T-cell (primary cell): Measurements from ENCODE around the gene ABCC1. TPM values are rescaled to one million over a fixed set of nuclear protein-coding genes. Genes with fewer than 3 reads are reported as not detected.

Source experiments
- ATAC-seq, 4 experiments: fragments of 200-7000 bp in 3 of 4; fragments of 150-1000 bp in 1 of 4; cut with Tn5 transposase; replicated peaks in 1 of 4; 1 replicate in 3 of 4; 2 replicates in 1 of 4; pipeline ENCODE4 v1.10.0; 2021; ENCODE audit warnings: moderate library complexity in 3 of 4, mild to moderate bottlenecking in 2 of 4, moderate number of reproducible peaks in 1 of 4
- CTCF ChIA-PET, 2 donors: fragments of 300-600 bp; sonication (Branson Sonifier 250); formaldehyde crosslinking; loops; one replicate each; lab custom pipeline; 2022; ENCODE audit warnings: antibody characterized with exemption in 2 of 2; lab: Charles Lee
- POLR2A ChIA-PET, 2 donors: fragments of 300-600 bp; sonication (Branson Sonifier 250); formaldehyde crosslinking; loops; one replicate each; lab custom pipeline; 2022; ENCODE audit warnings: antibody characterized with exemption in 2 of 2; lab: Charles Lee
- DNase-seq, 35 experiments: peaks; one replicate each; pipeline versions ENCODE4 v3.0.0 to v3.0.0-alpha.2; 2013 to 2023
- H3K27ac ChIP-seq: one replicate; pipeline ENCODE4 v1.5.1; 2013; ENCODE audit warnings: low read length
- H3K27me3 ChIP-seq, 2 experiments: replicated peaks in 1 of 2; 1 replicate in 1 of 2; 2 replicates in 1 of 2; pipeline versions ENCODE4 v1.6.1 to v1.7.0; 2013; ENCODE audit warnings: low read length in 1 of 2, mixed read lengths in 1 of 2; ENCODE audit not compliant: control insufficient read depth in 2 of 2, insufficient read depth in 2 of 2; ENCODE audit errors: extremely low read depth in 1 of 2
- H3K36me3 ChIP-seq, 2 donors: 1 replicate in 1 of 2; 2 replicates in 1 of 2; pipeline versions ENCODE4 v1.6.1 to v1.7.0; 2013; ENCODE audit warnings: low read length in 1 of 2; ENCODE audit not compliant: control insufficient read depth in 2 of 2, insufficient read depth in 1 of 2; ENCODE audit errors: extremely low read depth in 1 of 2
- H3K4me1 ChIP-seq, 2 experiments: 1 replicate in 1 of 2; 2 replicates in 1 of 2; pipeline versions ENCODE4 v1.6.1 to v1.7.0; 2013; ENCODE audit warnings: low read length in 2 of 2, mixed read lengths in 1 of 2; ENCODE audit not compliant: insufficient read depth in 2 of 2, control insufficient read depth in 1 of 2; ENCODE audit errors: extremely low read depth in 1 of 2
- H3K4me3 ChIP-seq, 2 donors: 1 replicate in 1 of 2; 2 replicates in 1 of 2; pipeline versions ENCODE4 v1.5.1 to v1.7.0; 2013; ENCODE audit warnings: mild to moderate bottlenecking in 2 of 2, low read length in 1 of 2, moderate library complexity in 1 of 2; ENCODE audit not compliant: control insufficient read depth in 1 of 2; ENCODE audit errors: extremely low read depth in 1 of 2
- H3K9me3 ChIP-seq: 2 replicates; pipeline ENCODE4 v1.7.0; 2013
- H3K27ac Mint-ChIP-seq, 2 donors: one replicate each; pipeline ENCODE4 v1.8.0; 2020 to 2021; ENCODE audit warnings: mild to moderate bottlenecking in 2 of 2, mixed read lengths in 2 of 2
- H3K27me3 Mint-ChIP-seq, 2 donors: one replicate each; pipeline ENCODE4 v1.8.0; 2021 to 2022; ENCODE audit warnings: mixed read lengths in 2 of 2
- H3K36me3 Mint-ChIP-seq: one replicate; pipeline ENCODE4 v1.8.0; 2021; ENCODE audit warnings: mixed read lengths
- H3K4me1 Mint-ChIP-seq, 3 donors: one replicate each; pipeline ENCODE4 v1.8.0; 2020 to 2022; ENCODE audit warnings: mixed read lengths in 3 of 3, mild to moderate bottlenecking in 1 of 3
- H3K4me3 Mint-ChIP-seq, 3 donors: one replicate each; pipeline ENCODE4 v1.8.0; 2020 to 2022; ENCODE audit warnings: mild to moderate bottlenecking in 3 of 3, mixed read lengths in 3 of 3, moderate library complexity in 3 of 3
- H3K9me3 Mint-ChIP-seq, 3 donors: one replicate each; pipeline ENCODE4 v1.8.0; 2020 to 2022; ENCODE audit warnings: mixed read lengths in 3 of 3
- WGBS: methylation state at CpG from one replicate; pipeline ENCODE4 v1.1.5; 2013; ENCODE audit warnings: missing lambda C conversion rate; ENCODE audit not compliant: insufficient coverage; 5-methylcytosine and 5-hydroxymethylcytosine counted together
- total RNA-seq, 35 experiments: library from RNA in 6 of 35; stranded (reverse) in 6 of 35; fragments of 120-200 nt in 1 of 35; gene quantifications; one replicate each; pipeline versions ENCODE4 v1.2.1 to v1.2.4 and lab custom pipeline; 2013 to 2026

Gene ABCC1
- total RNA-seq, 5 donors from 2014 or later (not counting 1 experiment from before 2014, with no cell fraction given), result 59.4 to 68.1 (median 63.0) TPM

DNA sequence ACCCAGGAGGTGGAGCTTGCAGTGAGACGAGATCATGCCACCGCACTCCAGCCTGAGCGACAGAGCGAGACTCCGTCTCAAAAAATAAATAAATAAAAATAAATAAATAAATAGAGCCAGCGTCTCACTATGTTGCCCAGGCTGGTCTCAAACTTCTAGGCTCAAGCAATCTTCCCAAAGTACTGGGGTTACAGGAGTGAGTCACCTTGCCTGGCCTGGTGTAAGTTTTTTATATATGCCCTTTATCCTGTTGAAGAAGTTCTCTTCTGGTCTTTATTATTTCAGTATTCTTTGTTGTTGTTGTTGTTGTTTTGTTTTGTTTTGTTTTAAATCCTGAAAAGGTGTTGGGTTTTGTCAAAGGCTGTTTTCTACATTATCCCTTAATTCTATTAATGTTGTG is 30.1 kb upstream of the ABCC1 start:
- DNase-seq (no peak), ATAC-seq (no peak)
- H3K27ac Mint-ChIP-seq, result no peak overlapping the region
- H3K27me3 Mint-ChIP-seq, result no peaks in the 10 kb centered on the region
- Histone ChIP-seq H3K4me1 (no peaks in the 10 kb centered on the region), H3K36me3 (no peaks in the 10 kb centered on the region), H3K27me3 (peaks cover 0 to 2% of the 10 kb centered on the region in 2 experiments), H3K4me3 (no peak overlapping the region), H3K27ac (no peak overlapping the region), H3K9me3 (no peaks in the 10 kb centered on the region)
- ChIA-PET CTCF (no interaction called here), POLR2A (no interaction called here)
- no peak overlapping the region for H3K4me3 Mint-ChIP-seq
- H3K9me3 Mint-ChIP-seq, result no peaks in the 10 kb centered on the region
- WGBS, result no CpG with 5 or more reads among the region's 6 CpGs
- no peaks in the 10 kb centered on the region for H3K36me3 Mint-ChIP-seq
- H3K4me1 Mint-ChIP-seq, result no peaks in the 10 kb centered on the region

DNA sequence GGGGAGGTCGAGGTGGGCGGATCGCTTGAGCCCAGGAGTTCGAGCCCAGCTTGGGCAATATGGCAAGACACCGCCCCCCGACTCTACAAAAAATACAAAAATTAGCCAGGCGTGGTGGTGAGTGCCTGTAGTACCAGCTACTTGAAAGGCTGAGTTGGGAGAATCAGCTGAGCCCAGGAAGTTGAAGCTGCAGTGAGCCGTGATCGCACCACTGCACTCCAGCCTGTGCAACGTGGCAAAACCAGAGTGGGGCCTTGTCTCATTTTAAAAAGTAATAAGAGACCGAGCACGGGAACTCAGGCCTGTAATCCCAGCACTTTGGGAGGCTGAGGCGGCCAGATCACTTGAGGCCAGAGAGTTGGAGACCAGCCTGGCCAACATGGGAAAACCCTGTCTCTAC is 24.4 kb upstream of the ABCC1 start:
- no peaks in the 10 kb centered on the region for H3K27me3 ChIP-seq
- no peaks in the 10 kb centered on the region for H3K36me3 ChIP-seq
- Mint-ChIP-seq H3K27ac (no peak overlapping the region), H3K27me3 (no peaks in the 10 kb centered on the region), H3K36me3 (no peaks in the 10 kb centered on the region), H3K4me3 (no peak overlapping the region), H3K4me1 (no peaks in the 10 kb centered on the region), H3K9me3 (no peaks in the 10 kb centered on the region)
- POLR2A ChIA-PET, result no interaction called here
- 96% methylated on average over 6 of the region's 13 CpGs for WGBS
- no peaks in the 10 kb centered on the region for H3K9me3 ChIP-seq
- CTCF ChIA-PET, result no interaction called here
- no peaks in the 10 kb centered on the region for H3K4me1 ChIP-seq
- H3K27ac ChIP-seq, result no peak overlapping the region
- H3K4me3 ChIP-seq, result no peak overlapping the region
- ATAC-seq (no peak), DNase-seq (no peak)

DNA sequence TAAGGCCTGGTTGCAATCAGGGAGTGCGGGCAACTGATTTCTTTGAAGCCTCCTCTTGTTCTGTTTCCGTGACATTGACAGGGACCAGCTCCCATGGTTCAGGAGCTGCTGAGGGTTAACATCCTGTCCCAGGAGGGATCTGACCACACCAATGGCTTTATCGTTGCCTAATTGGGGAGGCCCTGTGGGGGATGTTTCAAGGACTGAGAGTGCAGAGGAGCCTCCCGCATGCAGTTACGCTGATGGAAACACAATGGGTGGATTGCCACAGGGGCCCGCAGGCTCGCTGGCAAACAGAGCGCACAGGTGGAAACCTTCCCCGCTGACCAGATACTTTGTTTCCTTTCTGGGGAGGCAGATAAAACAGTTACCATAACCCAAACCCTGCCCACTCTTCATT is 23.8 kb upstream of the ABCC1 start:
- Histone ChIP-seq H3K4me1 (no peaks in the 10 kb centered on the region), H3K27me3 (no peaks in the 10 kb centered on the region), H3K36me3 (no peaks in the 10 kb centered on the region), H3K9me3 (no peaks in the 10 kb centered on the region), H3K4me3 (no peak overlapping the region), H3K27ac (no peak overlapping the region)
- POLR2A ChIA-PET, result no interaction called here
- 86% methylated on average over 9 of the region's 9 CpGs for WGBS
- H3K4me3 Mint-ChIP-seq, result no peak overlapping the region
- no peaks in the 10 kb centered on the region for H3K4me1 Mint-ChIP-seq
- CTCF ChIA-PET, result no interaction called here
- H3K9me3 Mint-ChIP-seq, result no peaks in the 10 kb centered on the region
- no peak overlapping the region for H3K27ac Mint-ChIP-seq
- no peaks in the 10 kb centered on the region for H3K27me3 Mint-ChIP-seq
- no peaks in the 10 kb centered on the region for H3K36me3 Mint-ChIP-seq
- no peak for ATAC-seq
- no peak for DNase-seq

DNA sequence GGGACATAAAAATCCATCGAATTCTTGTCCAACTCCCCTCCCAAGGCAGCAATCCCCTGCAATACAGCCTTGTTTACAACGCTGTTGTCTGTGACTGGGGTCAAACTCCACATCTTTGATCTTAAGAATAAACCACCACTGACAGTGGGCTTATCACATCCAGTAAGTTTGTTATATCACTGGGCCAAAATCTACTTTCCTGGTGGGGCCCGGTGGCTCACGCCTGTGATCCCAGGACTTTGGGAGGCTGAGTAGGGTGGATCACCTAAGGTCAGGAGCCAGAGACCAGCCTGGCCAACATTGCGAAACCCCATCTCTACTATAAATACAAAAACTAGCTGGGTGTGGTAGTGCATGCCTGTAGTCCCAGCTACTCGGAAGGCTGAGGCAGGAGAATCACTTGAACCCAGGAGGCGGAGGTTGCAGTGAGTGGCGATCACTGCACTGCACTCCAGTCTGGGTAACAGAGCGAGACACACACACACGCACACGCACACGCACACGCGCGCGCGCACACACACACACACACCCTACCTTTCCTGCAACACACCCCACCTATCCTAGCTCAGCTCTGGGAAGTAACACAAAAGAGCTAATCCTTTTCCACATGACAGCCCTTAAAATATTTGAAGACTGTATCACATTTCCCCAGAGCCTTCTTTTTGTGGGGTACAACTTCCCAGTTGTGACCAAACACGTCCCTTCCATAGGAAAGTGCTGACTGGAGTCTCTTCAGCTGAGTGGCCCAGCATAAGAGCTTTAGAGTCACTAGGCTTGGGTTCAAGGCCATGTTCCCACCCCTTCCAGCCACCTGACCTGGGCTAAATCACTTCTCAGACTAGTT is 20.9 kb upstream of the ABCC1 start:
- H3K36me3 Mint-ChIP-seq, result no peaks in the 10 kb centered on the region
- CTCF ChIA-PET, result interaction anchor here in 1 of 2 donors (0.5 kb wide), 1 partner anchor 28 kb away, joined by 3 read pairs; no protein-coding TSS in a partner anchor
- Histone ChIP-seq H3K27me3 (no peaks in the 10 kb centered on the region), H3K4me1 (no peaks in the 10 kb centered on the region), H3K36me3 (no peaks in the 10 kb centered on the region), H3K9me3 (no peaks in the 10 kb centered on the region), H3K4me3 (no peak overlapping the region), H3K27ac (no peak overlapping the region)
- 97% methylated on average over 12 of the region's 18 CpGs for WGBS
- POLR2A ChIA-PET, result no interaction called here
- no peak overlapping the region for H3K4me3 Mint-ChIP-seq
- H3K9me3 Mint-ChIP-seq, result no peaks in the 10 kb centered on the region
- no peak for DNase-seq
- H3K27ac Mint-ChIP-seq, result no peak overlapping the region
- H3K4me1 Mint-ChIP-seq, result no peaks in the 10 kb centered on the region
- H3K27me3 Mint-ChIP-seq, result no peaks in the 10 kb centered on the region
- no peak for ATAC-seq

DNA sequence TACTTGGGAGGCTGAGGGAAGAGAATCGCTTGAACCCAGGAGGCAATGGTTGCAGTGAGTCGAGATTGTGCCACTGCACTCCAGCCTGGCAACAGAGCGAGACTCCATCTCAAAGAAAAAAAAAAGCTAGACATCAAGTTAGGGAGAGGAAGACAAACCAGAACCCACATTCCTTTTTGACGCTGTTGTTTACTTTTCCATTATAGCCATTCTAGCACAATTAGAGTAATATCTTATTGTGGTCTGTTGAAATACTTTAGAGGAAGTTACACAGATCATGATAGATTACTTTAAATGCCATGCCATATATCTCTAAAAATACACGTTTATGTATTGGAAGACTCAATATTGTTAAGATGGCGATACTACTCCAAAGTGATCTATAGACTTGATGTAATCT is 16.5 kb upstream of the ABCC1 start:
- CTCF ChIA-PET, result no interaction called here
- Histone ChIP-seq H3K27me3 (peaks cover 0 to 2% of the 10 kb centered on the region in 2 experiments), H3K36me3 (no peaks in the 10 kb centered on the region), H3K9me3 (no peaks in the 10 kb centered on the region), H3K4me1 (no peaks in the 10 kb centered on the region), H3K4me3 (no peak overlapping the region), H3K27ac (no peak overlapping the region)
- no peaks in the 10 kb centered on the region for H3K36me3 Mint-ChIP-seq
- no peaks in the 10 kb centered on the region for H3K9me3 Mint-ChIP-seq
- no peak overlapping the region for H3K4me3 Mint-ChIP-seq
- no peaks in the 10 kb centered on the region for H3K4me1 Mint-ChIP-seq
- POLR2A ChIA-PET, result no interaction called here
- WGBS, result 100% methylated on average over 1 of the region's 6 CpGs
- no peak overlapping the region for H3K27ac Mint-ChIP-seq
- ATAC-seq (no peak), DNase-seq (no peak)
- no peaks in the 10 kb centered on the region for H3K27me3 Mint-ChIP-seq

DNA sequence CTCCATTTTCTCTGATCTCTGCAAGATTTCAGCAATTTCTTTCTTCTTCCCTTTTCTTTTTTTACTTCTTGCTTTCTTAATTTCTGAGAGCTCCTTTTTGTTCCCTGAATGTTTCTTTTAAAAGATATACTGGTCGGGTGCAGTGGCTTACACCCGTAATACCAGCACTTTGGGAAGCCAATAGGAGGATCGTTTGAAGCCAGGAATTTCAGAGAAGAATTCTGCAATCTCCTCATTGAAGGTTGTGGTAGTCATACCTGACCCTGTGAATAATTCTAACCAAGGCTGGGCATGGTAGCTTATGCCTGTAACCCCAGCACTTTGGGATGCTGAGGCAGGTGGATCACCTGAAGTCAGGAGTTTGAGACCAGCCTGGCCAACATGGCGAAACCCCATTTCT is 15.6 kb upstream of the ABCC1 start:
- POLR2A ChIA-PET, result no interaction called here
- Mint-ChIP-seq H3K27ac (no peak overlapping the region), H3K9me3 (no peaks in the 10 kb centered on the region), H3K36me3 (no peaks in the 10 kb centered on the region), H3K4me1 (no peaks in the 10 kb centered on the region), H3K27me3 (no peaks in the 10 kb centered on the region), H3K4me3 (no peak overlapping the region)
- 92% methylated on average over 3 of the region's 4 CpGs for WGBS
- Histone ChIP-seq H3K27me3 (peaks cover 0 to 2% of the 10 kb centered on the region in 2 experiments), H3K9me3 (no peaks in the 10 kb centered on the region), H3K27ac (no peak overlapping the region), H3K4me3 (no peak overlapping the region), H3K36me3 (no peaks in the 10 kb centered on the region), H3K4me1 (no peaks in the 10 kb centered on the region)
- CTCF ChIA-PET, result no interaction called here
- no peak for DNase-seq
- no peak for ATAC-seq
